Activated CD8-positive, alpha-beta T cell treated with anti-CD3 and anti-CD28 coated beads for 36 hours (primary cell): ENCODE results near the gene TIPARP. TPM values are rescaled to one million over a fixed set of nuclear protein-coding genes. Genes with fewer than 3 reads are reported as not detected.
A peak's percentile ranks its signal among the peaks of the same experiment; 100 is the strongest.

Experiments
- ATAC-seq: fragments of 200-7000 bp; cut with Tn5 transposase; one replicate; pipeline ENCODE4 v1.10.0; 2021; ENCODE audit warnings: mild to moderate bottlenecking, moderate library complexity
- CTCF ChIA-PET: fragments of 350-600 bp; sonication (Branson Sonifier 250); formaldehyde crosslinking; loops from one replicate; lab custom pipeline; 2021; ENCODE audit warnings: antibody characterized with exemption; lab: Charles Lee
- POLR2A ChIA-PET: fragments of 350-600 bp; sonication (Branson Sonifier 250); formaldehyde crosslinking; loops from one replicate; lab custom pipeline; 2021; ENCODE audit warnings: antibody characterized with exemption; lab: Charles Lee
- DNase-seq: peaks from one replicate; pipeline ENCODE4 v3.0.0-alpha.2; 2020
- H3K27ac Mint-ChIP-seq: one replicate; pipeline ENCODE4 v1.8.0; 2021; ENCODE audit warnings: mild to moderate bottlenecking, mixed read lengths
- H3K27me3 Mint-ChIP-seq: one replicate; pipeline ENCODE4 v1.8.0; 2021; ENCODE audit warnings: mixed read lengths
- H3K36me3 Mint-ChIP-seq: one replicate; pipeline ENCODE4 v1.8.0; 2021; ENCODE audit warnings: low read depth, mixed read lengths
- H3K4me1 Mint-ChIP-seq: one replicate; pipeline ENCODE4 v1.8.0; 2021; ENCODE audit warnings: low read depth, mixed read lengths
- H3K4me3 Mint-ChIP-seq: one replicate; pipeline ENCODE4 v1.8.0; 2021; ENCODE audit warnings: mild to moderate bottlenecking, moderate library complexity, mixed read lengths
- H3K9me3 Mint-ChIP-seq: one replicate; pipeline ENCODE4 v1.8.0; 2021; ENCODE audit warnings: mixed read lengths
- intact Hi-C: fragments of 100-400 bp; cut with micrococcal nuclease; formaldehyde crosslinking; loops from one replicate; pipeline ENCODE4 v1.10.0; 2022
- total RNA-seq, 2 experiments: library from RNA; stranded (reverse); gene quantifications; one replicate each; pipeline ENCODE4 v1.2.3, GENCODE V29; 2021
- TF ChIP-seq, protein P1 (sequence below): fragments of 200-600 bp; IDR thresholded peaks from one replicate; pipeline ENCODE4 v1.8.0; 2022; ENCODE audit warnings: antibody characterized with exemption, mild to moderate bottlenecking

TIPARP gene
- total RNA-seq, 2 experiments from 2014 or later: 28.0 to 30.0 TPM

DNA sequence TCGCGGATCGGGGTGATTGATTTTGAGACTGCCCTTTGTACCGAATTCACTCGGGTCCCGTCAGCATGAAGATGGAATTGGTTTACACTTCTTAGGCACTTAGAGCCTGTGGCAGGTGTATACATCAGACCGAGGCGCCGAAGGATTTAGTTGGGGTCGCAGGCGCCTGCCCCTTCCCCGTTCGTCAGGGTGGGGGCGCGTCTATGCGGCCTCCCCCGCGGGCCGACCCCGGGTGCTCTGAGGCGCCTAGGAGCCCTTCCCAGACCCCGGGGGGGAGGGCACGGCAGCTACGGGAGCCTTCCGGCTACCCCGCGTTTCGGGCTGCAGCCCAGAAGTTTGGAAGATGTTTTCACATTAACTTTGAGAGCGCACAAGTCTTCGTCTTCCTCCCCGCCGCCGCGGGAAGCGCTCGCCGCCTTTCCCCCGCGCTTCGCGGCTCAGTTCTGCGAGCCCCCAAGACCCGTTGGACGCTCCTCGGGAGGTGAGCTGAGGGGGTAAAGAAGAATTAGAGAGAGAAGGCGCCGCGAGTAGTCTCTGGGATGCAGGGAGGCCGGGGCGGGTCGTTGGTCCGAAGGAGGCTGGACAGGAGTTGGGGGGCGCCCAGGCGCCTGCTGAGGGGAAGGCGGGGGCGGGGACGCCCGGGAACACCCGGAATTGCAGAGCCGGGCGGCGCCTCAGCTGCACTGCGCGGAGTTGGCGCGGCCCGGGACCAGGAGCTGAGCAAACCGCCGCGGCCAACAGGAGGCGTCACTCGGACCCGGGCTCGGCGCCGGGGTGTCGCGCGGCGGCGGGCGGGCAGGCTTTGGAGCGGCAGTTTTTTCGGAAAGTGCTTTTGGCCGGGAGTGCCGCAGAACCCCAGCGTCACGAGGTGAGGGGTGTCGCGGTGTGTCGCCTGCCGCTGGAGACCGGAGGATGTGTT lies 780 bp downstream of the TIPARP start:
- peaks cover 2% of the 10 kb centered on the region for H3K27me3 Mint-ChIP-seq
- peak overlapping the region; percentile 93 for H3K4me3 Mint-ChIP-seq
- H3K36me3 Mint-ChIP-seq: peaks cover 38% of the 10 kb centered on the region
- no peaks in the 10 kb centered on the region for H3K9me3 Mint-ChIP-seq
- CTCF ChIA-PET: interaction anchor here (0.6 to 3.8 kb wide), 13 partner anchors 10 to 468 kb away, joined by 3 to 28 read pairs (median 3); partner anchors contain the start of gene SSR3
- POLR2A ChIA-PET: interaction anchor here (0.6 to 3.6 kb wide), 10 partner anchors 8 to 485 kb away, joined by 3 to 29 read pairs (median 4); partner anchors contain the start of genes CCNL1 and SSR3
- H3K27ac Mint-ChIP-seq: peak overlapping the region; percentile 86
- TF ChIP-seq, protein P1, sequence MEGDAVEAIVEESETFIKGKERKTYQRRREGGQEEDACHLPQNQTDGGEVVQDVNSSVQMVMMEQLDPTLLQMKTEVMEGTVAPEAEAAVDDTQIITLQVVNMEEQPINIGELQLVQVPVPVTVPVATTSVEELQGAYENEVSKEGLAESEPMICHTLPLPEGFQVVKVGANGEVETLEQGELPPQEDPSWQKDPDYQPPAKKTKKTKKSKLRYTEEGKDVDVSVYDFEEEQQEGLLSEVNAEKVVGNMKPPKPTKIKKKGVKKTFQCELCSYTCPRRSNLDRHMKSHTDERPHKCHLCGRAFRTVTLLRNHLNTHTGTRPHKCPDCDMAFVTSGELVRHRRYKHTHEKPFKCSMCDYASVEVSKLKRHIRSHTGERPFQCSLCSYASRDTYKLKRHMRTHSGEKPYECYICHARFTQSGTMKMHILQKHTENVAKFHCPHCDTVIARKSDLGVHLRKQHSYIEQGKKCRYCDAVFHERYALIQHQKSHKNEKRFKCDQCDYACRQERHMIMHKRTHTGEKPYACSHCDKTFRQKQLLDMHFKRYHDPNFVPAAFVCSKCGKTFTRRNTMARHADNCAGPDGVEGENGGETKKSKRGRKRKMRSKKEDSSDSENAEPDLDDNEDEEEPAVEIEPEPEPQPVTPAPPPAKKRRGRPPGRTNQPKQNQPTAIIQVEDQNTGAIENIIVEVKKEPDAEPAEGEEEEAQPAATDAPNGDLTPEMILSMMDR: no peak
- peaks cover 38% of the 10 kb centered on the region for H3K4me1 Mint-ChIP-seq
- ATAC-seq (peak; percentile 2), DNase-seq (peak; percentile 39)
- intact Hi-C loops: loop anchor here (2.0 to 5.0 kb wide), 5 partner anchors 58 to 457 kb away; partner anchors contain the start of gene SSR3

DNA sequence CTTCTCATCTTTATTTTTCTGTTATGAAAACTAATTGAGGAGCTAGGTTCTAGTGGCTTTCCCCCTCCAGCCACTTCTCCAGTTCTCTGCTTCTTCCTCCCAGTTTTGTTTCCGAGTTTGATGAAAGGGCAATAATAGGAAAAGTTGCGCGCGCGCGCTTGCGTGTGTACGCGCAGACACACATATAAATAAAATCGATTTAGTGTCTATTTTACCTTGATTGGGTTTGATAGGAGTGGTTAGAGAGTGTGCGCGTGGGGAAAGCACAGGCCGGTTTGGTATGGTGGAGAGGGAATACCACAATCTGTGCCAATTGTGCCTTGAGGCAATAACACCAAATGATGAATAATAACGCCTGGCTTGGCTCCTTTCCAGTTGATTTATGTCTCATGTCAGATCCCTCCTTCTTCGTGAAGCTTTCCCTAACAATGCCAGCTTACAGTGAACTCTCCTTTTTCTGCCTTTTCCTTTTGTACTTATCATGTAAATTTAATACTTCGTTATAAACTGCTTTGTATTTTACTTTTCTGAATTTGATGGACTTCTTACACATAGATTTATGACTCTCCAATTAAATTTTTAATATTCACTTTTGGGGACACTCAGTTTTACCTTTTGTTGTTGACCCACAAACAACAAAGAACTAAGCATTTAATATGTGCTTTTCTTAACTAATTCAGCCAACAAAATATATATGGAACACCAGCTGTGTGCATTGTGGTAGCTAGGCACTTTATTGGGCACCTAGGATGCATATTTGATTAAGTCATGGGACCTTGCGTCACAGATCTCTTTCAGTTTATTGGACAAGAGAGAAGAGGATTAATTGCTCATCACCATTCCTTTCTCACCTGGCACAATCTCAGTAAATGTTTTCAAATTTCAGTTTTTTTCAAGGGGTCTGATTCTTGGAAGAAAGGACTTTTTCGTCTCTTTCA lies 1.7 kb downstream of the TIPARP start:
- ChIA-PET POLR2A (interaction anchor here (0.7 to 3.6 kb wide), 9 partner anchors 8 to 484 kb away, joined by 3 to 29 read pairs (median 4); partner anchors contain the start of genes CCNL1 and SSR3), CTCF (interaction anchor here (1.0 to 3.8 kb wide), 12 partner anchors 9 to 467 kb away, joined by 3 to 28 read pairs (median 4); partner anchors contain the start of gene SSR3)
- Mint-ChIP-seq H3K27me3 (peaks cover 2% of the 10 kb centered on the region), H3K27ac (peak overlapping the region; percentile 86), H3K4me1 (peaks cover 46% of the 10 kb centered on the region), H3K4me3 (peak overlapping the region; percentile 93), H3K36me3 (peaks cover 46% of the 10 kb centered on the region), H3K9me3 (no peaks in the 10 kb centered on the region)
- DNase-seq (peak; percentile 45), ATAC-seq (no peak)
- TF ChIP-seq, protein P1: no peak
- intact Hi-C loops: loop anchor here (2.0 to 5.0 kb wide), 4 partner anchors 121 to 456 kb away; partner anchors contain the start of gene SSR3

DNA sequence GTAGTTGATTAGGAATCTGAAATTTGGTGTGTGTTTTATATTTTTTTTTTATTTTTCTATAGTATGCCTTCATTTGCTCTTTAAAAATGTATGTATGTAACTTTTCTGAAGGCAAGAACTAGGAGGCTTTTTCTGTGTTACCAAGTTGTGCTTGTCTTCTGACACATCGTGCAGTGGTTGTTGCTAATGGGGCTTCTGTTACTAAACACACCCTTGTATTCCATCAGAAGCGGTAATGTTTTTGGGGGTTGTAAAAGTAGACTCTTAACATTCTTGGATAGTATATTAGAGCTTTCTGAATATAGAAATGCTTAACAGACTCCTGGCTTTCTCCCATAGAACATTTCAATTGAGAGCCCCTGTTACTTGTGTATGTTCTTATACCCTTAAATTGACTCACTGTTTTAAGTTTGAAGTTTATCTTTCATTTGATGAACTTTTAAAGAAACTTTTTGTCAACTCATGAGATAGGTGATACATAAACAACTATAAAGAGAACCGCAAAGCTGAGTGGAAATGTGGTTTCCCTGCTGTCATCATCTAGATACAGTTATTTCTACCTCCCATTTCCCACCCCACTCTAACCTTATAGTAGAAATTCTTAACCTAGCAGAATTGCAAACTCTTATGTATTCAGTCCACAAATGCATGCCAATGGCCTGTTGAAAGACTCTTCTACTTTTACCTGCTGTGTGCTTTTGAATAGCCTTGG lies 2.5 kb downstream of the TIPARP start:
- peak overlapping the region; percentile 93 for H3K4me3 Mint-ChIP-seq
- H3K9me3 Mint-ChIP-seq: no peaks in the 10 kb centered on the region
- CTCF ChIA-PET: interaction anchor here (1.6 to 3.8 kb wide), 3 partner anchors 15 to 460 kb away, joined by 4 to 28 read pairs (median 12); partner anchors contain the start of gene SSR3
- TF ChIP-seq, protein P1: no peak
- peaks cover 2% of the 10 kb centered on the region for H3K27me3 Mint-ChIP-seq
- H3K27ac Mint-ChIP-seq: peak overlapping the region; percentile 17
- intact Hi-C loops: loop anchor here (5.0 kb wide), 2 partner anchors 140 to 455 kb away; no protein-coding TSS in a partner anchor
- peaks cover 48% of the 10 kb centered on the region for H3K36me3 Mint-ChIP-seq
- H3K4me1 Mint-ChIP-seq: peaks cover 53% of the 10 kb centered on the region
- DNase-seq (peak; percentile 80), ATAC-seq (no peak)
- POLR2A ChIA-PET: interaction anchor here (1.1 to 3.5 kb wide), 4 partner anchors 11 to 406 kb away, joined by 3 to 19 read pairs (median 4); no protein-coding TSS in a partner anchor

DNA sequence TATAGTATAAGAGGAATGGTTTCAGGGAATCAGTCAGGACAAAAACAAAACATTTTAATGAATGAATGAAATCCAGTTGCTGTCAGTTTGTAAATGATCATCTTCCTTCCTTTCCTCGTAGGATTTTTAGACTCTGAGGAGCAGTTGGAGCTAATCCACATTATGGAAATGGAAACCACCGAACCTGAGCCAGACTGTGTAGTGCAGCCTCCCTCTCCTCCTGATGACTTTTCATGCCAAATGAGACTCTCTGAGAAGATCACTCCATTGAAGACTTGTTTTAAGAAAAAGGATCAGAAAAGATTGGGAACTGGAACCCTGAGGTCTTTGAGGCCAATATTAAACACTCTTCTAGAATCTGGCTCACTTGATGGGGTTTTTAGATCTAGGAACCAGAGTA lies 3.1 kb downstream of the TIPARP start:
- no peak overlapping the region for H3K27ac Mint-ChIP-seq
- H3K36me3 Mint-ChIP-seq: peaks cover 50% of the 10 kb centered on the region
- POLR2A ChIA-PET: interaction anchor here (1.1 to 3.5 kb wide), 4 partner anchors 12 to 149 kb away, joined by 3 to 19 read pairs (median 6); no protein-coding TSS in a partner anchor
- H3K9me3 Mint-ChIP-seq: no peaks in the 10 kb centered on the region
- H3K4me1 Mint-ChIP-seq: peaks cover 56% of the 10 kb centered on the region
- CTCF ChIA-PET: interaction anchor here (1.0 to 3.3 kb wide), 5 partner anchors 14 to 460 kb away, joined by 3 to 12 read pairs (median 4); partner anchors contain the start of gene SSR3
- TF ChIP-seq, protein P1: no peak
- ATAC-seq (no peak), DNase-seq (no peak)
- peak overlapping the region; percentile 93 for H3K4me3 Mint-ChIP-seq
- intact Hi-C loops: loop anchor here (5.0 kb wide), 2 partner anchors 140 to 455 kb away; no protein-coding TSS in a partner anchor
- peaks cover 2% of the 10 kb centered on the region for H3K27me3 Mint-ChIP-seq
